Keratinocyte (primary cell): ENCODE results near the gene KDM7A.

ENCODE experiments used
- EZH2 ChIP-seq: IDR thresholded peaks from one replicate; pipeline ENCODE4 v1.6.1; 2012; ENCODE audit warnings: inconsistent platforms, mild to moderate bottlenecking, low read length, moderate library complexity
- TF ChIP-seq, protein P1 (sequence below), 3 experiments: IDR thresholded peaks in 1 of 3; conservative IDR thresholded peaks in 1 of 3; optimal IDR thresholded peaks in 1 of 3; 2 replicates in 2 of 3; 3 replicates in 1 of 3; pipeline versions ENCODE3 to v1.5.1; 2011; ENCODE audit warnings: low read length in 3 of 3, mild to moderate bottlenecking in 3 of 3, moderate library complexity in 2 of 3, control low read depth in 1 of 3, inconsistent platforms in 1 of 3; ENCODE audit not compliant: insufficient read depth in 2 of 3; ENCODE audit errors: extremely low read depth in 1 of 3

DNA sequence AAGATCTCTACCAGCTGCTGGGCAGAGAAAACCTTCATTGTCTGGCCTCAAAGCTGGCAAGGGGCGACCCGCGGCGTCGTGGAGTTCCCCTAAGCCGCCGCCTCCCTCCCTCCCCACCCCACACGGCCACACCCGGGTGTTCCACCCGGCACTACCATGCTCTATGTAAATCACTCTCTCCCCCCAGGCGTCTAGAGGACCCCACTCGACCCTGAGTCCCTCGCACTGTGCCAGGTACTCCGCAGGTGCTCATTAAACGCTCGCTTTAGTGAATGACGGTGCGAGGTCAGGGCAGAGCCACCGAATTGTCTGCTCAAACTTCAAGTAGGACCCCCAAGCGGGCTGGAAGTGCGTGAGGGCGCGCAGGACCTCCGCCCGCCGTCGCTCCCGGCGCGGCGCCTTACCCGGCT lies 114.7 kb downstream of the KDM7A start:
- TF ChIP-seq, protein P1, sequence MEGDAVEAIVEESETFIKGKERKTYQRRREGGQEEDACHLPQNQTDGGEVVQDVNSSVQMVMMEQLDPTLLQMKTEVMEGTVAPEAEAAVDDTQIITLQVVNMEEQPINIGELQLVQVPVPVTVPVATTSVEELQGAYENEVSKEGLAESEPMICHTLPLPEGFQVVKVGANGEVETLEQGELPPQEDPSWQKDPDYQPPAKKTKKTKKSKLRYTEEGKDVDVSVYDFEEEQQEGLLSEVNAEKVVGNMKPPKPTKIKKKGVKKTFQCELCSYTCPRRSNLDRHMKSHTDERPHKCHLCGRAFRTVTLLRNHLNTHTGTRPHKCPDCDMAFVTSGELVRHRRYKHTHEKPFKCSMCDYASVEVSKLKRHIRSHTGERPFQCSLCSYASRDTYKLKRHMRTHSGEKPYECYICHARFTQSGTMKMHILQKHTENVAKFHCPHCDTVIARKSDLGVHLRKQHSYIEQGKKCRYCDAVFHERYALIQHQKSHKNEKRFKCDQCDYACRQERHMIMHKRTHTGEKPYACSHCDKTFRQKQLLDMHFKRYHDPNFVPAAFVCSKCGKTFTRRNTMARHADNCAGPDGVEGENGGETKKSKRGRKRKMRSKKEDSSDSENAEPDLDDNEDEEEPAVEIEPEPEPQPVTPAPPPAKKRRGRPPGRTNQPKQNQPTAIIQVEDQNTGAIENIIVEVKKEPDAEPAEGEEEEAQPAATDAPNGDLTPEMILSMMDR (optimal IDR thresholded peaks at IDR 0.05 in 1 of 3, IDR thresholded peaks at IDR 0.05 in 1 of 3, conservative IDR thresholded peaks at IDR 0.05 in 1 of 3; ENCODE audit: extremely low read depth in 1 of 3, insufficient read depth in 2 of 3, low read length in 3 of 3) = no peak
- no peak for TF ChIP-seq EZH2
